Uterus (tissue), 4 donors: Measurements from ENCODE around the gene CASR. TPM values are rescaled to one million over a fixed set of nuclear protein-coding genes. Genes with fewer than 3 reads are reported as not detected.
"Not testable (repeated sequence)": the region's sequence is repeated elsewhere in the genome, so short reads cannot be mapped to it uniquely, and the experiment has no call there.

Experiments used
- DNase-seq, 2 donors: peaks; one replicate each; pipeline ENCODE4 v3.0.0-alpha.2; 2019 to 2020
- H3K27ac ChIP-seq, 2 donors: fragments of 200-600 bp; sonication (generic); 1 replicate in 1 of 2; 2 replicates in 1 of 2; pipeline ENCODE4 v1.5.1; 2016 to 2018
- H3K27me3 ChIP-seq, 2 donors: fragments of 200-600 bp; sonication (generic); one replicate each; pipeline ENCODE4 v1.5.1; 2018 to 2019; ENCODE audit warnings: control low read depth in 1 of 2
- H3K36me3 ChIP-seq, 2 donors: fragments of 200-600 bp; sonication (generic); one replicate each; pipeline ENCODE4 v1.5.1; 2019; ENCODE audit warnings: control low read depth in 1 of 2
- H3K4me1 ChIP-seq, 2 donors: fragments of 200-600 bp; sonication (generic); one replicate each; pipeline ENCODE4 v1.5.1; 2018 to 2019; ENCODE audit warnings: control low read depth in 1 of 2
- H3K4me3 ChIP-seq, 2 donors: fragments of 200-600 bp; sonication (generic); 1 replicate in 1 of 2; 2 replicates in 1 of 2; pipeline ENCODE4 v1.5.1; 2018 to 2019; ENCODE audit warnings: mild to moderate bottlenecking in 1 of 2
- H3K9me3 ChIP-seq, 2 donors: fragments of 200-600 bp; sonication (generic); one replicate each; pipeline ENCODE4 v1.5.1; 2019; ENCODE audit warnings: control low read depth in 1 of 2
- CTCF ChIP-seq, 4 experiments: fragments of 200-600 bp in 2 of 4; fragments of 450-650 bp in 2 of 4; sonication (generic) in 2 of 4; IDR thresholded peaks; one replicate each; pipeline ENCODE4 v1.5.1; 2016 to 2019; ENCODE audit warnings: antibody characterized with exemption in 4 of 4, mild to moderate bottlenecking in 2 of 4, moderate library complexity in 1 of 4
- POLR2A ChIP-seq, 2 donors: fragments of 450-650 bp; IDR thresholded peaks; one replicate each; pipeline ENCODE4 v1.6.1; 2016; ENCODE audit warnings: antibody characterized with exemption in 2 of 2, mild to moderate bottlenecking in 1 of 2, moderate library complexity in 1 of 2
- intact Hi-C: fragments of 100-400 bp; cut with DNase I; formaldehyde crosslinking; loops from one replicate; pipeline ENCODE4 v1.15.1; 2023; ENCODE audit warnings: low total_unique reads
- total RNA-seq, 4 donors: library from RNA; depleted of rRNA in 3 of 4; stranded (reverse); fragments of >200 nt in 3 of 4; gene quantifications; one replicate each; pipeline versions ENCODE4 v1.1.0 to v1.2.4, GENCODE V29; 2014 to 2023
- donor health status: DM: yes; HTN: yes; CAD: no.

CASR gene
- total RNA-seq = not detected

GRCh38 chr3:122183521-122183892, at the start of gene CASR:
Gene CASR, plus strand, starts transcription at chr3:122183668. Its CDS starts 70,522 bp downstream, at chr3:122254190.
- no peaks in the 10 kb centered on the region for H3K36me3 ChIP-seq
- TF ChIP-seq POLR2A (IDR thresholded peaks at IDR 0.05) (no peak), CTCF (IDR thresholded peaks at IDR 0.05) (no peak)
- H3K9me3 ChIP-seq = no peaks in the 10 kb centered on the region
- H3K27ac ChIP-seq = no peak within 1 kb of the TSS
- intact Hi-C loops = no loop called here
- H3K4me3 ChIP-seq = no peak within 1 kb of the TSS
- H3K4me1 ChIP-seq = no peaks in the 10 kb centered on the region
- no peaks in the 10 kb centered on the region for H3K27me3 ChIP-seq
- no peak for DNase-seq

- Histone ChIP-seq H3K9me3 (no peaks in the 10 kb centered on the region), H3K27ac (no peak overlapping the region), H3K27me3 (no peaks in the 10 kb centered on the region), H3K36me3 (no peaks in the 10 kb centered on the region), H3K4me3 (no peak overlapping the region), H3K4me1 (no peaks in the 10 kb centered on the region)
- DNase-seq = no peak
- no peak for TF ChIP-seq CTCF (IDR thresholded peaks at IDR 0.05)
- TF ChIP-seq POLR2A (IDR thresholded peaks at IDR 0.05) = no peak
- intact Hi-C loops = no loop called here
These were observed 37.0 kb upstream of the CASR start for GRCh38 chr3:122146466-122146865.

GRCh38 chr3:122148941-122149627, 34.4 kb upstream of the CASR start:
- H3K27me3 ChIP-seq = no peaks in the 10 kb centered on the region
- no peak overlapping the region for H3K27ac ChIP-seq
- intact Hi-C loops = no loop called here
- no peaks in the 10 kb centered on the region for H3K4me1 ChIP-seq
- TF ChIP-seq CTCF (IDR thresholded peaks at IDR 0.05) = no peak
- TF ChIP-seq POLR2A (IDR thresholded peaks at IDR 0.05) = no peak
- no peak for DNase-seq
- H3K9me3 ChIP-seq = no peaks in the 10 kb centered on the region
- no peaks in the 10 kb centered on the region for H3K36me3 ChIP-seq
- H3K4me3 ChIP-seq = no peak overlapping the region

GRCh38 chr3:122151480-122151879, 32.0 kb upstream of the CASR start:
- H3K9me3 ChIP-seq = no peaks in the 10 kb centered on the region
- no peaks in the 10 kb centered on the region for H3K27me3 ChIP-seq
- intact Hi-C loops = no loop called here
- TF ChIP-seq CTCF (IDR thresholded peaks at IDR 0.05) (no peak), POLR2A (IDR thresholded peaks at IDR 0.05) (no peak)
- no peak overlapping the region for H3K27ac ChIP-seq
- DNase-seq = no peak
- H3K4me3 ChIP-seq = no peak overlapping the region
- no peaks in the 10 kb centered on the region for H3K4me1 ChIP-seq
- no peaks in the 10 kb centered on the region for H3K36me3 ChIP-seq

GRCh38 chr3:122164983-122165382, 18.5 kb upstream of the CASR start:
- H3K9me3 ChIP-seq, DNase-seq, H3K27me3 ChIP-seq, H3K4me3 ChIP-seq, H3K27ac ChIP-seq, H3K4me1 ChIP-seq, intact Hi-C loops, H3K36me3 ChIP-seq: not testable (repeated sequence)

GRCh38 chr3:122167630-122168029, 15.8 kb upstream of the CASR start:
- Histone ChIP-seq H3K4me3 (no peak overlapping the region), H3K4me1 (no peaks in the 10 kb centered on the region), H3K9me3 (no peaks in the 10 kb centered on the region), H3K36me3 (no peaks in the 10 kb centered on the region), H3K27ac (no peak overlapping the region), H3K27me3 (no peaks in the 10 kb centered on the region)
- no peak for TF ChIP-seq CTCF (IDR thresholded peaks at IDR 0.05)
- intact Hi-C loops = no loop called here
- no peak for DNase-seq
